NCI-H82 treated with DMSO at 0.1 percent for 48 hours (cell line): ENCODE results near the gene SMARCD2.
"Not testable (repeated sequence)": the region's sequence is repeated elsewhere in the genome, so short reads cannot be mapped to it uniquely, and the experiment has no call there.

Source experiments
- DNase-seq: peaks from one replicate; lab custom pipeline; 2025; ENCODE audit not compliant: unreplicated experiment; lab: John Stamatoyannopoulos, UW

SMARCD2 gene

DNA sequence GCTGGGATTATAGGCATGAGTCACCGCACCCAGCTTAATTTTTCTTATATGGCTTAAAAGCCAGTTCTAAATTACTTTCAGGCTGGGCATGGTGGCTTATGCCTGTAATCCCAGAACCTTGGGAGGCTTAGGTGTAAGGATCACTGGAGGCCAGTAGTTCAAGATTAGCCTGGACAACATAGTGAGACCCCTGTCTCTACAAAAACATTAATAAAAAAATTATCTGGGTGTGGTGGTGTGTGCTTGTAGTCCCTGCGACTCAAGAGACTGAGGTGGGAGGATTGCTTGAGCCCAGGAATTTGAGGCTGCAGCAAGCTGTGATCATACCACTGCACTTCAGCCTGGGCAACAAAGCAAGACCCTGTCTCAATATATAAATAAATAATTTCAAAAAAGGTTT, 10.8 kb upstream of the SMARCD2 start:
- no peak for DNase-seq

DNA sequence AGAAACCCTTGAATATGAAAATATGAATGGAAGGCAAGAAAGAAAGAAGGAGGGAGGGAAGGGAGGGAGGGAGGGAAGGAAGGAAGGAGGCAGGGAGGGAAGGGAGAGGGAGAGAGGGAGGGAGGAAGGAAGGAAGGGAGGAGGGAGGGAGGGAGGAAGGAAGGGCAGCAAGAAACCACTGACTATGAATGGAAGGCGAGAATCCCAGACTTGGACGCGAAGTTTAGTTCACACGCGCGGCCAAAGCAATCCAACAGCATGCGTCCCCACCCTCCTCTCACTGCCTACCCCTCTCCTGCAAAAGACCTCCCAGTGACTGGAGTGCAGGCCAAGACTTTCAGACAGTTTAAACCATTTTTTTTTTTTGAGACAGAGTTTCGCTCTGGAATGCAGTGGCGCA, 7.9 kb upstream of the SMARCD2 start:
- DNase-seq = no peak

DNA sequence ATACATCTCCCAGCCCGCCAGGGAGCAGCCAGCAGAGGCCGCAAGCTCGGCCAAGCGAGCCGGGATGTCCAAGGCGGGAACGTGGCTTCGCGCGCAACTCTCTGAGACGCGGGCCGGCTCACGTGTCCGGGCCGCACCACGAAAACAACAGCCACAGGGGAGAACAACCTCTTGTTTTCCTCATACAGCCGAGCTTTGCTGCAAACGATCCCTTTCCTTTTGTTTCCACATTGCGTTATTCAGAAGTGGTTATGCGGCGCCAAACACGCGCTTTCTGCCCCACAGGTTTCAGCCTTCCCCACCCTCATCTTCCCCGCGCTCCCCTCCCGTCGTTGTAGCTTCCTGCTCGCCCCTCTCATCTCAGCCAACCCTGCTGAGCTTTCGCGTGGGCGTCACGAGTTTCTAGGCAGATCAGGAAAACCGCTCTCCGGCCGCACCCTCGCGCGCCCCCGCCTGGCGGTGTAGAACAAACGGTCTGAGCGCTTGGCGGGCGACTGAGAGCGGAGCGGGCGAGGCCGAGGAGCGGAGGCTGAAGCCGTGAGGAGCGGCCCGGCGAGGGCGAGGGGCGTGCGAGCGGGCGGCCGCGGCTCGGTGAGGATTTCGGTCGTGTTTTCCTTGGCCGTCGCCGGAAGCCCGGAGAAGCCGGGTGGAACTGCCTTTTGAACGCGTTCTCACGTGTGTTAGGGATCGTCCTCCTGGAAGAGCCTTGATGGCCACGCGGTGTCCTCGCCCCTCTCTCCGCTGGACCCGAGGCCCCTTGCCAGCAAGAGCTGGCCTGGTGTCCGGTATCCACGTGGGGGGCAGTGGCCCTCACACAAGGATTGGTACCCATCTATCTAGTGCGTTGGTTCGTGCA, 6.6 kb upstream of the SMARCD2 start:
- no peak for DNase-seq

DNA sequence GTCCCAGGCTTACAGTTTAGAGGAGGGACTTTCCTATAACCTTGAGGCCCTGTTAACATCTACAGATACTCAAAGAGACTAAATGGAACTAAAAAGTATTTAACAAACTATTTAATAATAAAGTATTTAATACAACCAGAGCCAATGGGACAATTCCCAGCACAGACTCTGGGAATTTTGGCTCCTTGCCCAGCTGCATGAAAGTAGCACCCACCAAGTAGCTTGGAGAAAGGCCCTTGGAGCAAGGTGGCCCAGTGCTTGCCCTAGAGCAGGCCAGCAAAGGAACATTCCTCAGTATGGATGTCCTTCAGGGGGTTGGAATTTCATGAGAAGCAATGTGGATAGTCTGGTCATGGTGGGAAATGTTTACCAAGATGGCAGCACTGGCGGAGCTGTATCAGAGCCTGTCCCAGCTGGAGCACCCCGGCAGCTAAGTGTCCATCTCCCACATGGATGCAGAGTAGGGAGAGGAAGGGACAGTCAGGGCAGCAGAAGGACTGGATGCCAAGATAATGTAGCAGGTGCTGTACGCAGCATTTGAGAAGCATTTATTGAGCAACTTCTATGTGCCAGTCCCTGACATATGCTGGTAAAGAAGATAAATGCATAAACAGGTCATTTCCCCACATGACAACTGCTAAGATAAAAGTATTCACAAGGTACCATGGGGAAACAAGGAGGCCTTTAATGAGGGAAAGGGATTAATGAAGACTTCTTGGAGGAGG, 5.2 kb upstream of the SMARCD2 start:
- no peak for DNase-seq

DNA sequence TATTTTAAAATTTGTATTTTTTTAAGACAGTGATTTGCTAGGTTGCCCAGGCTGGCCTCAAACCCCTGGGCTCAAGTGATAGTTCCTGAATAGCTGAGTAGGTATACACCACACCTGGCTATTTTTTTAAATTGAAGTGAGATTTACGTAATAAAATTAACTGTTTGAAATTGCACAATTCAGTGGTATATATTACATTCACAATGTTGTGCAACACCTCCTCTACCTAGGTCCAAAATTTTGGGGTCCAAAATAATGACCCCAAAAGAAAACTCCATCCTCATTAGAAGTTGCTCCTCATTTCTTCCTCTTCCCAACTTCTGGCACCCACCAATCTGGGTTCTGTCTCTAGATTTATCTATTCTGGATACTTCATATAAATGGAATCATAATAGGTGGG, 3.0 kb upstream of the SMARCD2 start:
- DNase-seq = no peak

DNA sequence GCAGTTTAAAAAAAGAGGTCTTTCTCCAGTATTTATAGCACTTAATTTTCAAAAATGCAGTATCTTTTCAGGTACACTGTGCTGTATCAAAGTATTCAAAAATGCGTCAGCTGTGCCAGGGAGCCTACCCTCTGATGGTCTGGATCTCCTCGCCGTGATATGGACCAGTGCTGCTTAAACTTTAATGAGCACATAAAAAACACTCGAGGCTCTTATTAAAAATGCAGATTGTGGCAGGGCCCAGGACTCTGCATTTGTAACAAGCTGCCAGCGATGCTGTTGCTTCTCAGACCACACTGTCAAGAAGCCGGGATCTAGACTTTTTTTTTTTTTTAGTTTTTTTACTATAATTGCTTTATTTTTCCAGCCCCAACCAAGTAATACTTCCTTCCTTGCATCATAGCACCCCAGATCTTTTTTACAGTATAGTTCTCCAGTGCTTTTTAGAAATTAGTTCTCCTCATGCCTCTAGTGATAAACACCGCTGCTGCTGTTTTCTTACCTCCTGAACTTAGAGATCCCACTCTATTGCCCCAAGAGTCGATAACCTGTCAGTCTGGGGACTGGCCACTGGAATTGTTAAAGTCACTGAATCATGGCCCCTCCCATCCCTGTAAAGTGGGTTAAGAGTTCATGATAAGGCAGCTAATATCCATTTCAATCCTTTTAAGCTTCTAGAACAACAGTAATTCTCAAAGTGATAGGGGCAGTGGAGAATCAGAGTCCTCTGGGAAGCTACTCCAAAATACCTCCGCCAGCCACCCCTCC, 1.6 kb upstream of the SMARCD2 start:
- peak; percentile 45 for DNase-seq

DNA sequence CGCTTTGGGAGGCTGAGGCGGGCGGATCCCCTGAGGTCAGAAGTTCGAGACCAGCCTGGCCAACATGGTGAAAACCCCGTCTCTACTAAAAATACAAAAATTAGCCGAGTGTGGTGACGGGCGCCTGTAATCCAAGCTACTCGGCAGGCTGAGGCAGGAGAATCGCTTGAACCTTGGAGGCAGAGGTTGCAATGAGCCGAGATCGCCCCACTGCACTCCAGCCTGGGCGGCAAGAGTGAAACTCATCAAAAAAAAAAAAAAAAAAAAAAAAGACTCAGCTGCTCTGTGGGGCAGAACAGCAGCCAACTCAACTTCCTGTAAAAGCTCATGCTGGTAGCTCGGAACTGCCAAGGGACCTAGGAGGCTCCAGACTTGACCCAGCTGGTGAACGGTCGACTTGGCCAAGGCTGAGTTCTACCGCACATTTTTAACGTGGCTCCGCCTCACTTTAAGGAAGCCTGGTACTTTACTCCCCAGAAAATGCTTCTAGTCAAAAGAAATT, 953 bp upstream of the SMARCD2 start:
- not testable (repeated sequence) for DNase-seq

DNA sequence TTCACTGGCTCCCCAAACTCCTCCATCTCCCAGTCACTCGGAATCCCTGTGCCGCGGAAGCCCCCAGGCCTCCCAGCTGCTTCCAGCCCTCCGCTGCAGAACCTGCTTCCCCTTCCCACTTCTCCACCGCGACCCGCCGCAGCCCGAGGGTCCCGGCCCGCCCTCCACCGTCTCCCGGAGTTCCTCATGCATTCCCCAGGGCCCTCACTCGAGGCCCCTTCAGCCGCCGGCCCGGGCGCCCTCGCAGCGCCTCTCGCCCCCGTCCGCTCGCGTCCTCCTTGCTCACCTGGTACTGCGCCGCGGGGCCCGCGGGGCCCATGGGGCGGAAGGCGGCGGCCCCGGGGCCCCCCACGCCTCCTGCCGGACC, 329 bp downstream of the SMARCD2 start:
- DNase-seq = no peak

DNA sequence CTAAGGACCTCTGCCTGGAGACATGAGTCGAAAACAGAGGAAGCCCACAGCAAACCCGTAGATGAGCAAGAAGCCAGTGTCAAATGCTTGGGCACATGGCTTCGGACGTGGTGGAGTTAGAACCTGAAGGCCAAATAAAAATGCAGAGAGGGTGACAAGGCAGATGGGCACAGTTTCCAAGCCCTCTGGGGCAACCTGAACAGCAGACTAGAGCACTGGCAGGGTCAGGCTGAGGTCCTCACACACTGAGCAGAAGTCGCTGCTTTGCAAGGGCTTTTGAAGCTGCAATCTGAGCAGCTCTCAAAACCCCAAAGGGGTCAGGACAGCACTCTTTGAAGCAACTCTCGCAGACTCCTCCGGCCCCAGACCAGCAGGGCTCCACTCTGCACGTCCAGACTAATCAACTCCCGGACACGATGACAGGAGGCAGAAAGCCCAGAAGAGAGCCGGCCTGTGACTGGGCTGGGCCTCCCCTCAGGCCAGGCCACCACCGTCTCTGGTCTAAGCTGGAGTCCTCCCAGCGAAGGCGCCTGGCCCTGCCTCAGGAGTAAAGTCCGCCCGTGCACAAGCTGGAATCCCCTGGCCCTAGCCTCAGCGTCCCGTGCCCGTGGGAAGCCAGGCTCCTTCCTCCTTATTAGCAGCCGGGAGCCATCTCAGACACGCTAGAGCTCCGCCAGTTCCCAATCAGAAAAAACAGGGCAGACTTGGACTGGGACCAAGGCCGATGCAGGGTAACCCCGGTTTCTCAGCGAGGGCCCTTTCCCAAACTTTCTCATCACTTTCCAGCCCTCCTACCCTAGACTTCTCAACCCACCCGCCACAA, 924 bp downstream of the SMARCD2 start:
- DNase-seq = no peak

DNA sequence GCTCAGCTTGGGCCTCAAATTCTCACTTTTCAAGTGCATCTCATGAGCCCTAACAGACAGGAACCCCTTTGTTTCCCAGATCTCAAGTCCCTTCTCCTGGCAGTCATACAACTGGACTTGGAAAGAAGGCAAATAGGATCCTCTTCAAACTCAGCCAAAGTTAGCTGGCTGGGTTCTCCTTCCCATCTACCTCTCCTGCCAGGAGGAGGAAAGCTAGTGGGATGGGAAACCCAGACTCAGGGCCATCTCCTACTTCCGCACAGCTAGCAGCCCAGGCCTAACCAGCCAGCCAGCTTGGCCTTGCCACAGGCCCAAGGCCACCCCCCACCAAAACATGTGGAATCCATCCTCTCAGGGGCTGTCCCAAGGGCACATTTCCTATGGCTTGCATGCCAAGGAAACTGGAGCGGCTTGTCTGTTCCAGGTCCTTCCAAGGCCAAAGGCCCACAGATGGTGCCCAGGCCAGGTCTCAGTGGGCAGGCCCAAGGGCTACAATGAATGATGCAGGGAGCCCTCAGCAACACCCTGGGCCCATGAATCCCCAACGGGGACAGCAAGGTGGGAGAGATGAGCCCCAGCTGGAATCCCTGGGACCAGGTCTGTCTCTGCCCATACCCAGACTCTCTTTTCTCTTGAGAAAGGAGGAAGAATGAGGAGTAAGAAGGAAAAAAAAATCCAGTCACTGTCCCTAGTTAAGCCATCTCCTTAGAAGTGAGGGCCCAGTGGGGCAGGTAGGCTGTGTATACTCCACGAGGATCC, 1.7 kb downstream of the SMARCD2 start:
- DNase-seq = no peak

DNA sequence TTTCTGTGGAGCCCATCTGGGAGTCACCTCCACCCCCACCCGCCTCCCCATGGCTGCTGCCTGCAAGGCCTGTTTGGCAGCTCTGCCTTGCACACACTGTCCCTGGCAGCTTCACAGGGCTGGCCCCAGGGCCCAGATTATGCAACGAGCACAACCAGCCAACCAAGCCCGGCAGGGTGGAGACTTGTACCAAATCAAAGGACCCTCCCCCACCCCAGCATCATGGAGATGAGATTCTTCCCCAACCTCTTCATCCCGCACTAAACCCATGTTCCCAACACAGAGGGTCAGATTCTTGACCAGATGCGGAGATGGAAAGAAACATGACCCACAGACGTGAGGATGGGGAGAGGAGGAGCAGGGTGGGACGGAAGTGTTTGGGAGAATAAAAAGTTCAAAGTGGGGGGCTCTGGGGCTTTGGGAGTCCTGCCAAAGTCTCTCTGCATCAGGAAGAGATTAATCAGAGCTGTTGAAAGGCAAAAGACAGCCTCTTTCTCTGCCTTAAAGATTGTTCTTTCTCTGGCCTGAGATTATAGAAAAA, 3.8 kb downstream of the SMARCD2 start:
- no peak for DNase-seq

DNA sequence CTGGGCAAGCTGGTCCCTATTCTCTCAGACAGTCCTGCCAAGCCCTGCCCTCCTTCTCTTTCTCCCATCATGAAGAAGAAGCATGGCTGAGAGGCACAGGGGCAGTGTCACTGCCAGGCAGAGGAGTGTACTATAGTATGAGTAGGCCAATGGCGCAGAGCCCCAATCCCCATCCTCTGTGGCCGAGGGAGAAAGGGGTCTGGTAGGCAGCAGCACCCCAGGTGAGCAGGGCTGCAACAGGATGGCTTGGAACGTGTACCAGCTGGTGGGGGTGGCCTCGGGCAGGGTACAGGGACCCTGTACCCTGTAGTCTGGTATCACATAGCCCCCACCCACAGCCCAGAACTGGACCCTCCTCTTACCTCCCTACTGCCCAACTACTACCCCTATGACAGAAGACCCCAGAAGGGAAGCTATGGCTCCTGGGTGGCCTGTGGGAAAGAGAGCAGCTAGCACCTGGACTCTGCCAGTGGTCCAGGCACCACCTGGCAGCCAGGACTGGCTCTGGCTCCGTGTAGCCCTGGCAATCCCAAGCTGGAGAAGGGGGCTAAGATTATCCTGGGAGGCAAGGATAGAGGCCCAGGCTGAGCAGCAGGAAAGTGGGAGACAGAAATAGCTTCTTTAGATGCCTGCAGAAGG, 4.4 kb downstream of the SMARCD2 start:
- no peak for DNase-seq

DNA sequence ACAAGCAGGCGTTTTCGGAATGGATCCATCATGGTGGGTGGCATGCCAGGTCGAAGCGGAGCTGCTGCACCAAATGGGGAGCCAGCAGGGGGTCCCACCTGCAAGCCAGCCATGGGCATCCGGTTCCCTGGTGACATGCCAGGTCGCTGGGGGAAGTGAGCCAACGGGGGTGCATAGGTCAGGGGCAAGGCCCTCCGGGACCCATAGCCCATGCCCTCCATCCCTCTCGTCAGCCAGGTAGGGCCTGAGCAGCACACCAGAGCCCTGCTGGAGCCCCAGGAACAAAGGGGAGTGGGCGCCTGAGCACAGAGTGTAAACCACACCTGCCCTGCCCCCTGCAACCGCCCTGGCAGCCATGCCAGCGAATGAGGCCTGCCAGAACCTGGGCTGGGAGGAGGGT, 5.0 kb downstream of the SMARCD2 start:
- no peak for DNase-seq

DNA sequence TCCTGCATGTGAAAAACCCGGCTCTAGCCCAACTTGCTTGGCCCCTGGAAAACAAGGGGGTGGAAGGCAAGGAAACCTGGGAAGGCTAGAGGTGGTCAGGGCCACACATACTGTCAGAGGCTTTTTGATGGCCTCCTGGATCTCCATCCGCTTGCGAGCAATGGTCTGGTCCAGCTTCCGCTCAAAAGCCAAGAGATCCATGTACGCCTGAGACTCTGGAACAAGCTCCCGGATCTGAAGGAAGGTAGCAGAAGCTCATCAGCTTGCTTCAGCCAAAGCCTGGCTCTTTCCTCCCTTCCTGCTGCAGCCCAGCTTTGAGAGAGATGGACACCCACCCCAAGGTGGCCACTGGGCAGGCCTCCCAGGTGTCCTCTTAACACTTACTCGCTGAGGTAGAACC, 5.7 kb downstream of the SMARCD2 start:
- no peak for DNase-seq

DNA sequence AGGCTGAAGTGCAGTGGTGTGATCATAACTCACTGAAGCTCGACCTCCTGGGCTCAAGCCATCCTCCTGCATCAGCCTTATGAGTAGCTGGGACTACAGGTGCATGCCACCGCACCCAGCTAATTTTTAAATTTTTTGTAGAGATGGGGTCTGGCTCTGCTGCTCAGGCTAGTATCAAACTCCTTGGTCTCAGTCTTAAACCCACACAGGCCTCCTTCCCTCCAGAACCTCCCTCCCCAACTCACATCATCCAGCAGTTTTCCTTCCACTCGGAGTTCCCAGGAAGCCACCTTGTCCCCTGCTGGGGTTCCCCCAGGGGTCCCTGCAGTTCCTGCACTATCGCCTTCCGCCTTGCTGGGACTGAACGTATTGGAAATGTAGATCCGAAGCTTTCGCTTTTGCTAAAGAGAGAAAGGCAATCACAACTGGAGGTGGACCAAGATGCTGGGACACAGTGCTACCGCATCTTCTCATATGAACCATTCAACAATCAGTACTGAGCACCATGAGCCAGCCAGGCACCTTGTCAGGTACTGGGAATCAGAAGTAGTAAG, 7.2 kb downstream of the SMARCD2 start:
- DNase-seq = no peak

DNA sequence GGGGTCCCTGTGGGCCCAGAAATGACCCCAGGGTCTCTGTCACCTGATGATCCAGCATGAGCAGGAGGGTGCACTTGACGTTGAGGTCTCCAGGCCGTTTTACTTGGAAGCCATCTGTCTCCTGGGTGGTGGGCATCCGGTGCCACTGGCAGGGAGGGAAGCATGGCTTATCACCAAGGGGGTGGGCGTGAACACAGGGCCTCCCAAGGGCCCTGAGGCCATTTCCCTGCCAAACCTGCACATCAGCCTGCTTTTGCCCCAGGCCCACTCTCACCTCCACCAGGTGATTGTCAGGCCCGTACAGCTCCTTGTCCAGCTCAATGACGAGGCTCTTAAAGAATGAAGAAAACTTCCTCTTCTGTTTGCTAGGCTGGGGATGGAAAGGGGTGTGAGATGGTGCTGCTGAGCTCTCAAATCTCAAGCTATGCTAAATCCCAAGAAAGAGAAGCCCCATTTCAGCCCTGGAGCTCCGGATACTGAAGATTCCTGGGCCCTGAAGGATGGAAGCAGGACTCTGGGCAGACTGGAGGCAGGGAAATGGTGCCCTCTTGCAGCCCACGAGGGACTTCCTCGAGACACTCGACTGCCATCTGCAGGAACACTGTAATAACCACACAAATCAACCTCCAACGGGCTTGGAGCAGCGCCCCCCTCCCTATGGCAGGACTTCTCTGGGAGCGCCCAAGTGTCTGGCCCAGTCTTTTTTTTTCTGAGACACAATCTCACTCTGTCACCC, 7.9 kb downstream of the SMARCD2 start:
- peak; percentile 49 for DNase-seq

DNA sequence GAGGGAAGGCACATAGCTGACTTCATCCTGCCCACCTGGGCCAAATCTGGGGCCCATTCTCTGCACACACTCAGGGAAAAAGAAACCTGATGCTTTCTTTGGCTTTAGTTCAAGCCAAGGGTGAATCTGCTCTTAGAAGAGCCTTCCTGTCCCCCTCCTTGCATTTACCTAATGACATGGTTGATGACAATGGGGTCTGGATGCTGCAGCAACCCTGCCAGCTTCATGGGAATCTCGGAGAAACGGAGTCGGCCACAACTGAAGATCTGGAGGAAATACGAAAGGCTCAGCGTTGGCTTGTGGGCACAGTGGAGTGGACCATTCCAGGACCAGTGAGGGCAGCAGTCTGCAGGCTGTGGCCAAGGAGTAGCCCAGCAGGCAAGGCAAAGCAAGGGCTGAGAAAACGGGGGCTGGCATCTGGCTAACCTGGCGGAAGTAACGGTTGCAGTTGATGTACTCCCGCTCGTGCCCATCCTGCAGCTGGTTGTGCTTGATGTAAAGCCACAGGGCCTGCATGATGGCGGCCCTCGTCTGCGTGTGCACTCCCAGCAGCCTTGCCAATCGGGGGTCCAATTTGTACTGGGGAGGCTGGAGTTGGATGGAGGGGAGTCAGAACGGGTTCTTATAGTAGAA, 8.6 kb downstream of the SMARCD2 start:
- no peak for DNase-seq
